IPS-20b (cell line): Measurements from ENCODE around the gene PXDN.

Experiments
- H3K27ac ChIP-seq: one replicate; pipeline ENCODE4 v1.5.1; 2013; ENCODE audit warnings: low read length
- H3K27me3 ChIP-seq: 2 replicates; pipeline ENCODE4 v1.6.1; 2013; ENCODE audit warnings: mild to moderate bottlenecking, low read length, inconsistent platforms; ENCODE audit not compliant: insufficient read depth
- H3K36me3 ChIP-seq: 2 replicates; pipeline ENCODE4 v1.6.1; 2013; ENCODE audit warnings: low read depth, mild to moderate bottlenecking, inconsistent platforms, low read length, moderate library complexity; ENCODE audit not compliant: insufficient read depth
- H3K4me1 ChIP-seq: 2 replicates; pipeline ENCODE4 v1.6.1; 2013; ENCODE audit warnings: mild to moderate bottlenecking, control low read depth, inconsistent platforms, low read length, moderate library complexity; ENCODE audit not compliant: insufficient read depth
- H3K4me3 ChIP-seq: 2 replicates; pipeline ENCODE4 v1.5.1; 2013; ENCODE audit warnings: mild to moderate bottlenecking, low read length, inconsistent platforms
- H3K9ac ChIP-seq: 2 replicates; pipeline ENCODE4 v1.6.1; 2013; ENCODE audit warnings: low read depth, mild to moderate bottlenecking, inconsistent platforms, low read length, moderate library complexity
- H3K9me3 ChIP-seq: 2 replicates; pipeline ENCODE4 v1.6.1; 2013; ENCODE audit warnings: mild to moderate bottlenecking, low read depth, low read length, inconsistent platforms; ENCODE audit not compliant: insufficient read depth

PXDN gene

GRCh38 chr2:1656326-1656960, 87.9 kb downstream of the PXDN start:
- no peak overlapping the region for H3K27ac ChIP-seq
- H3K27me3 ChIP-seq = no peaks in the 10 kb centered on the region
- no peaks in the 10 kb centered on the region for H3K9me3 ChIP-seq
- H3K36me3 ChIP-seq = peaks cover 62% of the 10 kb centered on the region
- H3K4me1 ChIP-seq = no peaks in the 10 kb centered on the region
- no peak overlapping the region for H3K9ac ChIP-seq
- H3K4me3 ChIP-seq = no peak overlapping the region

- Histone ChIP-seq H3K36me3 (peaks cover 61% of the 10 kb centered on the region), H3K27me3 (no peaks in the 10 kb centered on the region), H3K9ac (no peak overlapping the region), H3K27ac (no peak overlapping the region), H3K4me3 (no peak overlapping the region), H3K9me3 (no peaks in the 10 kb centered on the region), H3K4me1 (no peaks in the 10 kb centered on the region)
Observed at GRCh38 chr2:1655461-1655860, 88.9 kb downstream of the PXDN start.

- H3K9ac ChIP-seq = no peak overlapping the region
- no peak overlapping the region for H3K4me3 ChIP-seq
- no peaks in the 10 kb centered on the region for H3K27me3 ChIP-seq
- H3K27ac ChIP-seq = no peak overlapping the region
- H3K4me1 ChIP-seq = no peaks in the 10 kb centered on the region
- H3K36me3 ChIP-seq = peaks cover 61% of the 10 kb centered on the region
- no peaks in the 10 kb centered on the region for H3K9me3 ChIP-seq
Observed at GRCh38 chr2:1654696-1655374, 89.5 kb downstream of the PXDN start.

- H3K4me1 ChIP-seq = no peaks in the 10 kb centered on the region
- H3K36me3 ChIP-seq = peaks cover 61% of the 10 kb centered on the region
- H3K27ac ChIP-seq = no peak overlapping the region
- H3K9me3 ChIP-seq = no peaks in the 10 kb centered on the region
- no peak overlapping the region for H3K9ac ChIP-seq
- no peak overlapping the region for H3K4me3 ChIP-seq
- no peaks in the 10 kb centered on the region for H3K27me3 ChIP-seq
Observed at GRCh38 chr2:1653956-1654695, 90.2 kb downstream of the PXDN start.

- no peak overlapping the region for H3K4me3 ChIP-seq
- H3K36me3 ChIP-seq = peaks cover 77% of the 10 kb centered on the region
- no peak overlapping the region for H3K9ac ChIP-seq
- H3K9me3 ChIP-seq = no peaks in the 10 kb centered on the region
- no peaks in the 10 kb centered on the region for H3K27me3 ChIP-seq
- H3K27ac ChIP-seq = no peak overlapping the region
- no peaks in the 10 kb centered on the region for H3K4me1 ChIP-seq
Observed at GRCh38 chr2:1652034-1652790, 92.1 kb downstream of the PXDN start.

- Histone ChIP-seq H3K36me3 (peaks cover 80% of the 10 kb centered on the region), H3K9ac (no peak overlapping the region), H3K9me3 (no peaks in the 10 kb centered on the region), H3K4me1 (no peaks in the 10 kb centered on the region), H3K27me3 (no peaks in the 10 kb centered on the region), H3K4me3 (no peak overlapping the region), H3K27ac (no peak overlapping the region)
Observed at GRCh38 chr2:1651121-1652033, 92.9 kb downstream of the PXDN start.

GRCh38 chr2:1650085-1650872, 94.0 kb downstream of the PXDN start:
- Histone ChIP-seq H3K9me3 (no peaks in the 10 kb centered on the region), H3K4me1 (no peaks in the 10 kb centered on the region), H3K36me3 (peaks cover 91% of the 10 kb centered on the region), H3K27me3 (no peaks in the 10 kb centered on the region), H3K9ac (no peak overlapping the region), H3K4me3 (no peak overlapping the region), H3K27ac (no peak overlapping the region)

- Histone ChIP-seq H3K9ac (no peak overlapping the region), H3K9me3 (no peaks in the 10 kb centered on the region), H3K36me3 (peaks cover 91% of the 10 kb centered on the region), H3K27ac (no peak overlapping the region), H3K4me3 (no peak overlapping the region), H3K4me1 (no peaks in the 10 kb centered on the region), H3K27me3 (no peaks in the 10 kb centered on the region)
Observed at GRCh38 chr2:1649103-1650084, 94.9 kb downstream of the PXDN start.

GRCh38 chr2:1648241-1649102, 95.8 kb downstream of the PXDN start:
- Histone ChIP-seq H3K36me3 (peaks cover 89% of the 10 kb centered on the region), H3K4me1 (no peaks in the 10 kb centered on the region), H3K4me3 (no peak overlapping the region), H3K27me3 (no peaks in the 10 kb centered on the region), H3K27ac (no peak overlapping the region), H3K9me3 (no peaks in the 10 kb centered on the region), H3K9ac (no peak overlapping the region)
